HG02885 (cell line): ENCODE measurements around the gene CSTPP1.
A peak's percentile ranks its signal among the peaks of the same experiment; 100 is the strongest.
"Not testable (repeated sequence)": the region's sequence is repeated elsewhere in the genome, so short reads cannot be mapped to it uniquely, and the experiment has no call there.

Experiments used
- ATAC-seq: cut with Tn5 transposase; IDR thresholded peaks from one replicate; pipeline ENCODE4 v1.9.1; 2021; ENCODE audit warnings: mild to moderate bottlenecking; ENCODE audit not compliant: unreplicated experiment, poor library complexity

Gene CSTPP1

GRCh38 chr11:46984548-46984947, 48.0 kb downstream of the CSTPP1 start:
- ATAC-seq: no peak

- no peak for ATAC-seq
Measured at GRCh38 chr11:46984987-46985386, 48.4 kb downstream of the CSTPP1 start.

GRCh38 chr11:46987183-46987582, 50.6 kb downstream of the CSTPP1 start:
- no peak for ATAC-seq

GRCh38 chr11:46989810-46990487, 53.4 kb downstream of the CSTPP1 start:
- not testable (repeated sequence) for ATAC-seq

- ATAC-seq: no peak
Measured at GRCh38 chr11:46991391-46991790, 54.8 kb downstream of the CSTPP1 start.

GRCh38 chr11:46992386-46992785, 55.8 kb downstream of the CSTPP1 start:
- not testable (repeated sequence) for ATAC-seq

- ATAC-seq: not testable (repeated sequence)
Measured at GRCh38 chr11:46997796-46998195, 61.2 kb downstream of the CSTPP1 start.

- ATAC-seq: no peak
Measured at GRCh38 chr11:46999217-46999616, 62.7 kb downstream of the CSTPP1 start.

GRCh38 chr11:47000033-47000432, 63.5 kb downstream of the CSTPP1 start:
- ATAC-seq: no peak

GRCh38 chr11:47001781-47002181, 65.2 kb downstream of the CSTPP1 start:
- no peak for ATAC-seq

GRCh38 chr11:47002390-47002789, 65.8 kb downstream of the CSTPP1 start:
- ATAC-seq: no peak

GRCh38 chr11:47003180-47003877, 66.8 kb downstream of the CSTPP1 start:
- ATAC-seq: no peak

- no peak for ATAC-seq
Measured at GRCh38 chr11:47004595-47005033, 68.1 kb downstream of the CSTPP1 start.

- ATAC-seq: no peak
Measured at GRCh38 chr11:47005441-47005840, 68.9 kb downstream of the CSTPP1 start.

GRCh38 chr11:47007579-47007978, 71.0 kb downstream of the CSTPP1 start:
- no peak for ATAC-seq

- ATAC-seq: no peak
Measured at GRCh38 chr11:47010179-47010578, 73.6 kb downstream of the CSTPP1 start.

- no peak for ATAC-seq
Measured at GRCh38 chr11:47014097-47014496, 77.5 kb downstream of the CSTPP1 start.

GRCh38 chr11:47018637-47019036, 82.1 kb downstream of the CSTPP1 start:
- no peak for ATAC-seq

GRCh38 chr11:47020793-47021526, 84.4 kb downstream of the CSTPP1 start:
- peak; percentile 49 for ATAC-seq

GRCh38 chr11:47021527-47021818, 84.9 kb downstream of the CSTPP1 start:
- ATAC-seq: peak; percentile 9

GRCh38 chr11:47021965-47022364, 85.4 kb downstream of the CSTPP1 start:
- no peak for ATAC-seq
